BLaER1 (cell line): ENCODE measurements around the gene RPL13A.
"Not testable (repeated sequence)": the region's sequence is repeated elsewhere in the genome, so short reads cannot be mapped to it uniquely, and the experiment has no call there.

Experiments used
- H3K27ac ChIP-seq: shearing (Covaris generic); formaldehyde crosslinking; 2 replicates; pipeline ENCODE4 v1.8.1; 2022
- H3K27me3 ChIP-seq: shearing (Covaris generic); formaldehyde crosslinking; 2 replicates; pipeline ENCODE4 v1.8.1; 2022
- H3K36me3 ChIP-seq: shearing (Covaris generic); formaldehyde crosslinking; 2 replicates; pipeline ENCODE4 v1.8.1; 2022
- H3K4me1 ChIP-seq: shearing (Covaris generic); formaldehyde crosslinking; 2 replicates; pipeline ENCODE4 v1.8.1; 2022
- H3K4me2 ChIP-seq: shearing (Covaris generic); formaldehyde crosslinking; 2 replicates; pipeline ENCODE4 v1.8.1; 2022
- H3K4me3 ChIP-seq: shearing (Covaris generic); formaldehyde crosslinking; 2 replicates; pipeline ENCODE4 v1.8.1; 2022
- H3K9ac ChIP-seq: shearing (Covaris generic); formaldehyde crosslinking; 2 replicates; pipeline ENCODE4 v1.8.1; 2022
- H3K9me3 ChIP-seq: shearing (Covaris generic); formaldehyde crosslinking; 2 replicates; pipeline ENCODE4 v1.8.1; 2022
- H4K20me1 ChIP-seq: shearing (Covaris generic); formaldehyde crosslinking; 2 replicates; pipeline ENCODE4 v1.8.1; 2022
- Cebpa-rat ChIP-seq: shearing (Covaris generic); IDR thresholded peaks from 2 replicates; pipeline ENCODE4 v1.8.1; 2022

RPL13A gene

GRCh38 chr19:49443366-49444099 lies 43.9 kb upstream of the RPL13A start:
- H4K20me1 ChIP-seq: peaks cover 33% of the 10 kb centered on the region
- peak overlapping the region; percentile 97 for H3K4me2 ChIP-seq
- H3K4me3 ChIP-seq: peak overlapping the region; percentile 74
- no peaks in the 10 kb centered on the region for H3K9me3 ChIP-seq
- peak overlapping the region; percentile 70 for H3K9ac ChIP-seq
- H3K27me3 ChIP-seq: peaks cover 40% of the 10 kb centered on the region
- H3K27ac ChIP-seq: peak overlapping the region; percentile 76
- no peak for TF ChIP-seq Cebpa-rat
- H3K4me1 ChIP-seq: peaks cover 54% of the 10 kb centered on the region
- peaks cover 25% of the 10 kb centered on the region for H3K36me3 ChIP-seq

DNA sequence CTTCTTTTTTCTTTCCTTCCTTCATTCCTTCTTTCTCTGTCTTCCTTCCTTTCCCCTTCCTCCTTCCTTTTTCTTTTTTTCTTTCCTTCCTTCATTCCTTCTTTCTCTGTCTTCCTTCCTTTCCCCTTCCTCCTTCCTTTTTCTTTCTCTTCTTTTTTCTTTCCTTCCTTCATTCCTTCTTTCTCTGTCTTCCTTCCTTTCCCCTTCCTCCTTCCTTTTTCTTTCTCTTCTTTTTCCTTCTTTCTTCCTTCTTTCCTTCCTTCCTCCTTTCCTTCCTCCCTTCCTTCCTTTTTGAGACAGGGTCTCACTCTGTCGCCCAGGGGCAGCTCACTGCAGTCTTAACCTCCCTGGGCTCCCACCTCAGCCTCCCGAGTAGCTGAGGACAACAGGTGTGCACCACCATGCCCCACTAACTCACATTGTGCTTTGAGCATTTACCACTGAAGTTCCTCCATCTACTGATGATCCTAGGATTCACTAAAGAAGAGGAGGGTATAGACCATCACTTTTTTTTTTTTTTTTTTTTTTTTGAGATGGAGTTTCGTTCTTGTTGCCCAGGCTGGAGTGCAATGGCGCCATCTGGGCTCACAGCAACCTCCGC lies 43.2 kb upstream of the RPL13A start:
- H3K36me3 ChIP-seq: peaks cover 32% of the 10 kb centered on the region
- H3K4me3 ChIP-seq: peak overlapping the region; percentile 74; the same call in 1 of the 2 replicates
- not testable (repeated sequence) for H3K9ac ChIP-seq, H3K27ac ChIP-seq, H3K9me3 ChIP-seq
- H3K4me1 ChIP-seq: peaks cover 61% of the 10 kb centered on the region
- peaks cover 27% of the 10 kb centered on the region for H4K20me1 ChIP-seq
- peak overlapping the region; percentile 97 for H3K4me2 ChIP-seq
- H3K27me3 ChIP-seq: peaks cover 34% of the 10 kb centered on the region

DNA sequence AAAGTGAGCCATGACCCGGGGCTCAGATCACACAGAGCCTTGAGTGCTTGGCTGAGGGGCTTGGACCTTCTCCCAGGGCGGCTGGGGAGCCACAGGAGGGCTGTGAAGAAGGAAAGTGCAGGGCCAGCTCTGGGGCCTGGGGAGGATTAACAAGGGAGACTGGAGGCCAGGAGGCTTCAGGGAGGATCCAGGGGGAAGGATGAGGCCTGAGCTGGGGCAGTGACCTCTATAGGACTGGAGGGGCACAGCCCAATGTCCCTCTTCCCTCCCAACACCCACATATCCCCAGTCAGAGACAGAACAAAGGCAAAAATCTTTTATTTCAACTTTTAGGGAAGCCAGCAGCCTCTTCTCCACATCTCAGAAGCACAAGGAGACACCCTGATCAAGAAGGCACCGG lies 41.4 kb upstream of the RPL13A start:
- no peaks in the 10 kb centered on the region for H3K9me3 ChIP-seq
- peak overlapping the region; percentile 59; the same call in 1 of the 2 replicates for H3K4me2 ChIP-seq
- H3K27me3 ChIP-seq: peaks cover 16% of the 10 kb centered on the region
- peaks cover 11% of the 10 kb centered on the region for H4K20me1 ChIP-seq
- TF ChIP-seq Cebpa-rat: no peak
- peak overlapping the region; percentile 31; the same call in 1 of the 2 replicates for H3K27ac ChIP-seq
- 0 out of 2 replicates have a peak overlapping the region, but pooled peaks have one; percentile 41 for H3K9ac ChIP-seq
- peaks cover 44% of the 10 kb centered on the region for H3K36me3 ChIP-seq
- H3K4me1 ChIP-seq: peaks cover 76% of the 10 kb centered on the region
- no peak overlapping the region for H3K4me3 ChIP-seq

- peaks cover 73% of the 10 kb centered on the region for H3K4me1 ChIP-seq
- H3K27me3 ChIP-seq: no peaks in the 10 kb centered on the region
- H3K36me3 ChIP-seq: peaks cover 44% of the 10 kb centered on the region
- H3K4me3 ChIP-seq: no peak overlapping the region
- peaks cover 10% of the 10 kb centered on the region for H4K20me1 ChIP-seq
- 0 out of 2 replicates have a peak overlapping the region, but pooled peaks have one; percentile 19 for H3K9ac ChIP-seq
- no peak for TF ChIP-seq Cebpa-rat
- no peaks in the 10 kb centered on the region for H3K9me3 ChIP-seq
- H3K27ac ChIP-seq: peak overlapping the region; percentile 30; the same call in 1 of the 2 replicates
- H3K4me2 ChIP-seq: peak overlapping the region; percentile 59
Measured at GRCh38 chr19:49447485-49448431, 39.6 kb upstream of the RPL13A start.

- Histone ChIP-seq H3K4me2 (peak overlapping the region; percentile 59), H3K36me3 (peaks cover 44% of the 10 kb centered on the region), H4K20me1 (peaks cover 10% of the 10 kb centered on the region), H3K27me3 (no peaks in the 10 kb centered on the region), H3K4me1 (peaks cover 73% of the 10 kb centered on the region), H3K9me3 (no peaks in the 10 kb centered on the region), H3K9ac (peak overlapping the region; percentile 27; the same call in 1 of the 2 replicates), H3K27ac (peak overlapping the region; percentile 30; the same call in 1 of the 2 replicates), H3K4me3 (no peak overlapping the region)
- TF ChIP-seq Cebpa-rat: no peak
Measured at GRCh38 chr19:49448432-49448786, 39.0 kb upstream of the RPL13A start.

DNA sequence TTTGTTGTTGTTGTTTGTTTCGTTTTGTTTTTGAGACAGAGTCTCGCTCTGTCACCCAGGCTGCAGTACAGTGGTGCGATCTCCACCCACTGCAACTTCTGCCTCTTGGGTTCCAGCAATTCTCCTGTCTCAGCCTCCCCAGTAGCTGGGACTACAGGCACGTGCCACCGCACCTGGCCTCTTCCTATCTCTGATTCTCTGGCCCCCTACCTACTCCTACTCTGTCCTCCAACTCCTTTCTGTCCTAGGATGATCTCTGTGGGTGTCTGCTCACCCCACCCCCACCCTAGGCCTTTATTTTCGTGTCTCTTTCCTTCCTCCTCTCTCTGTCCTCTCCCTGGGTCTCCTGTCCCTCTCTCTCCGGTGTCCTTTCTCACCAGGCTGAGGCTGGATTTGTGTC lies 37.0 kb upstream of the RPL13A start:
- Histone ChIP-seq H3K4me1 (peaks cover 74% of the 10 kb centered on the region), H3K36me3 (peaks cover 44% of the 10 kb centered on the region), H3K27me3 (no peaks in the 10 kb centered on the region), H4K20me1 (peaks cover 10% of the 10 kb centered on the region), H3K9me3 (no peaks in the 10 kb centered on the region), H3K4me2 (peak overlapping the region; percentile 90), H3K4me3 (peak overlapping the region; percentile 93), H3K9ac (peak overlapping the region; percentile 97), H3K27ac (peak overlapping the region; percentile 96)
- TF ChIP-seq Cebpa-rat: no peak

DNA sequence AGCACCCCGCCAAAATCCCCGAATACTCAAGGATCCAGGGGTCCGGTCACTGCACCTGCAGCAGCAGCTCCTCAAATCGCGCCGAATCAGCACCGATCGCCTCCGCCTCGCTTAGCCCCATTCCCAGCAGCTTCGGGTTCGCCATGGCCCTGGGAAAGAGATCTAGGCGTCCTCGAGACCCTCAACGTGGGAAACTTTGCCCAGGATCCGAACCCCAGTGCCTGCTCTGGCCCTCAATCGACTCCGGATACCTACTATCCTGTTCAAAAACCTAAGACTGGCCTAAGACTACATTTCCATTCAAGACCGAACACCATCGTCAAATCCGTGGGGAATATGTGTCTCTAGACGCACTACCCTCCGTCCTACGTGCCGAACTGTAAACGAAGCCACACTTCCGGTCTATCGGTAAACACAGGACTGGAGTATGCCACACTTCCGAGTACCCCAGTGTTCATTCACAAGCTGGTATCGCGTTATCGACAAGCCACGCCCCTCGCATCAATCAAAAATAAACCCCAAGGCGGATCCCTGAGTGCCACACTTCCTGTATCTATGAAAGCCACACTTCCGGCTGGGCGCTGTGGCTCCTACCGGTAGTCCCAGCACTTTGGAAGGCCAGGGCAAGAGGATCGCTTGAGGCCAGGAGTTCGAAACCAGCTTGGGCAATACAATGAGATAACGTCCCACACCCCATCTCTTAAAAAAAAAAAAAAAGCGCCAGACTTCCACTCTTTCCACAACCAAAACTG lies 35.8 kb upstream of the RPL13A start, which contains the start of gene PIH1D1:
PIH1D1 (minus strand) TSS at position 385 of the 752 bp plus-strand sequence; CDS start at position 145, 240 bp downstream.
- Histone ChIP-seq H3K36me3 (peaks cover 41% of the 10 kb centered on the region), H3K4me2 (peak within 1 kb of the TSS; percentile 90), H3K27me3 (no peaks in the 10 kb centered on the region), H3K4me1 (peaks cover 66% of the 10 kb centered on the region), H3K4me3 (peak within 1 kb of the TSS; percentile 93), H3K9ac (peak within 1 kb of the TSS; percentile 97), H4K20me1 (peaks cover 8% of the 10 kb centered on the region), H3K9me3 (no peaks in the 10 kb centered on the region), H3K27ac (peak within 1 kb of the TSS; percentile 96)
- no peak for TF ChIP-seq Cebpa-rat

DNA sequence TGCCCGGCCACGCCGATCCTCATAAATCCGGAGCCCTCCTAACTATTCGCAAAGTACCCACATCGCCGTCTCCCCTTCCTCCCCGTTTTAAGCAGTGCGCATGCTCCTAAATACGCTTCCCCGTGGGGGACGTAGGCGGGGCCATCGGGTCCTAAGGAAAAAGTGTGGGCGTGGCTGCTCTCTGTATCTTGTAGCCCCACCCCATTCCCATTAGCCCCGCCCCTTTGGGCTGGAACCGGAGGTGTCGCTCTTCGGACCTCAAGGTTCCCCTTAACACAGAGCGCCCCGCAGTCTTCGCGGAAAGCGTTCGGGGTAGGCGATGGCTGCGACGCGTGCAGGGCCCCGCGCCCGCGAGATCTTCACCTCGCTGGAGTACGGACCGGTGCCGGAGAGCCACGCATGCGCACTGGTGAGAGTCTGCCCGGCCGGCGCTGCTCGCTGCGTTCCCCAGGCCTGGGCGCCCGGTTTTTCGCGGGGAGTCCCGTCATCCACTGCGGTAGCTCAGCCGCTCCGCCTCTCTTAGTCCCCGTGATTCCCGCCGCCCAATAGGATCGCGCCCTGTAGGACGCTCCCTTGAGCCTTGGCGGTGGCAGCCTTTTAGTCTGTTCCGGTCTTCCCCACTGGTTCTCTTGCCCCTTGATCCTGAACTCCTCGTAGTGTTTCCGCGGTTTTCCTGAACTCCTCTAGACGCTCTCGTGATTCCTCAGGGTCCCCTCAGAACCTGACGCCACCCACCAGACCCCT lies 34.2 kb upstream of the RPL13A start, which contains the start of gene ALDH16A1:
ALDH16A1 (plus strand) TSS at position 213 of the 744 bp plus-strand sequence; CDS start at position 320, 107 bp downstream.
- Histone ChIP-seq H3K27me3 (no peaks in the 10 kb centered on the region), H3K9ac (peak within 1 kb of the TSS; percentile 88), H3K9me3 (no peaks in the 10 kb centered on the region), H3K36me3 (peaks cover 30% of the 10 kb centered on the region), H3K4me1 (peaks cover 59% of the 10 kb centered on the region), H3K27ac (peak within 1 kb of the TSS; percentile 95), H3K4me3 (peak within 1 kb of the TSS; percentile 93), H3K4me2 (peak within 1 kb of the TSS; percentile 82), H4K20me1 (no peaks in the 10 kb centered on the region; the same call in 1 of the 2 replicates)
- no peak for TF ChIP-seq Cebpa-rat
